H9 (cell line): ENCODE results near the gene ZBTB45. TPM values are rescaled to one million over a fixed set of nuclear protein-coding genes. Genes with fewer than 3 reads are reported as not detected.

Experiments used
- DNase-seq: peaks from one replicate; pipeline ENCODE4 v3.0.0-alpha.2; 2017
- H2AFZ ChIP-seq: one replicate; pipeline ENCODE4 v1.6.1; 2013; ENCODE audit warnings: mild to moderate bottlenecking, low read length, control low read depth, moderate library complexity
- H2AK5ac ChIP-seq: 2 replicates; pipeline ENCODE4 v1.6.1; 2013; ENCODE audit warnings: low read length, control low read depth, mixed read lengths; ENCODE audit not compliant: insufficient read length
- H2BK120ac ChIP-seq: one replicate; pipeline ENCODE4 v1.6.1; 2013; ENCODE audit warnings: low read depth, mild to moderate bottlenecking, low read length, control low read depth, inconsistent platforms; ENCODE audit not compliant: poor library complexity, severe bottlenecking
- H2BK12ac ChIP-seq: 2 replicates; pipeline ENCODE4 v1.6.1; 2013; ENCODE audit warnings: low read length, control low read depth, mixed read lengths, low read depth; ENCODE audit not compliant: insufficient read length
- H2BK15ac ChIP-seq: 2 replicates; pipeline ENCODE4 v1.6.1; 2013; ENCODE audit warnings: low read depth, low read length, control low read depth
- H2BK20ac ChIP-seq: one replicate; pipeline ENCODE4 v1.6.1; 2013; ENCODE audit warnings: low read depth, mild to moderate bottlenecking, low read length, control low read depth, inconsistent platforms; ENCODE audit not compliant: poor library complexity, severe bottlenecking
- H2BK5ac ChIP-seq: 2 replicates; pipeline ENCODE4 v1.6.1; 2013; ENCODE audit warnings: low read length, control low read depth, mixed read lengths; ENCODE audit not compliant: insufficient read length
- H3K14ac ChIP-seq: 2 replicates; pipeline ENCODE4 v1.6.1; 2013; ENCODE audit warnings: low read length, control low read depth; ENCODE audit not compliant: insufficient read depth
- H3K18ac ChIP-seq: 2 replicates; pipeline ENCODE4 v1.6.1; 2013; ENCODE audit warnings: low read depth, mild to moderate bottlenecking, mixed read lengths, low read length, control low read depth; ENCODE audit not compliant: insufficient read length
- H3K23ac ChIP-seq: 2 replicates; pipeline ENCODE4 v1.6.1; 2013; ENCODE audit warnings: low read length, control low read depth, mixed read lengths, low read depth; ENCODE audit not compliant: insufficient read length
- H3K23me2 ChIP-seq: 2 replicates; pipeline ENCODE4 v1.6.1; 2013; ENCODE audit warnings: low read depth, mild to moderate bottlenecking, mixed read lengths, low read length, control low read depth; ENCODE audit not compliant: insufficient read length, poor library complexity, severe bottlenecking
- H3K27ac ChIP-seq: 2 replicates; pipeline ENCODE4 v1.5.1; 2013; ENCODE audit warnings: low read length, control low read depth, mixed read lengths, low read depth; ENCODE audit not compliant: insufficient read length
- H3K27me3 ChIP-seq: 2 replicates; pipeline ENCODE4 v1.6.1; 2013; ENCODE audit warnings: low read length, control low read depth, inconsistent platforms; ENCODE audit not compliant: insufficient read depth
- H3K4ac ChIP-seq: 2 replicates; pipeline ENCODE4 v1.6.1; 2013; ENCODE audit warnings: low read depth, mild to moderate bottlenecking, control low read depth, inconsistent platforms, low read length, moderate library complexity
- H3K4me1 ChIP-seq: 2 replicates; pipeline ENCODE4 v1.6.1; 2013; ENCODE audit warnings: low read length, control low read depth, inconsistent platforms; ENCODE audit not compliant: insufficient read depth
- H3K4me2 ChIP-seq: 2 replicates; pipeline ENCODE4 v1.6.1; 2013; ENCODE audit warnings: low read length, control low read depth, mixed read lengths; ENCODE audit not compliant: insufficient read length, insufficient read depth
- H3K56ac ChIP-seq: 2 replicates; pipeline ENCODE4 v1.6.1; 2013; ENCODE audit warnings: low read depth, mild to moderate bottlenecking, mixed read lengths, low read length, control low read depth; ENCODE audit not compliant: insufficient read length
- H3K79me1 ChIP-seq: 2 replicates; pipeline ENCODE4 v1.6.1; 2013; ENCODE audit warnings: low read depth, mild to moderate bottlenecking, moderate library complexity, low read length, control low read depth, inconsistent platforms; ENCODE audit not compliant: insufficient read depth, poor library complexity, severe bottlenecking
- H3K79me2 ChIP-seq: 2 replicates; pipeline ENCODE4 v1.6.1; 2013; ENCODE audit warnings: low read length, control low read depth, inconsistent platforms; ENCODE audit not compliant: insufficient read depth
- H3K9ac ChIP-seq: 2 replicates; pipeline ENCODE4 v1.6.1; 2013; ENCODE audit warnings: low read length, control low read depth, mixed read lengths; ENCODE audit not compliant: insufficient read length; ENCODE audit errors: extremely low read depth
- H3K9me3 ChIP-seq: one replicate; pipeline ENCODE4 v1.6.1; 2013; ENCODE audit warnings: low read depth, low read length, inconsistent platforms; ENCODE audit not compliant: control insufficient read depth
- H3T11ph ChIP-seq: one replicate; pipeline ENCODE4 v1.6.1; 2013; ENCODE audit warnings: mild to moderate bottlenecking, low read length, control low read depth, inconsistent platforms
- H4K20me1 ChIP-seq: one replicate; pipeline ENCODE4 v1.6.1; 2013; ENCODE audit not compliant: control insufficient read depth, insufficient read length, insufficient read depth
- H4K5ac ChIP-seq: 2 replicates; pipeline ENCODE4 v1.6.1; 2013; ENCODE audit warnings: low read depth, mild to moderate bottlenecking, mixed read lengths, low read length, control low read depth; ENCODE audit not compliant: insufficient read length
- H4K8ac ChIP-seq: replicated peaks from 2 replicates; pipeline ENCODE4 v1.6.1; 2013; ENCODE audit warnings: low read length, control low read depth, mixed read lengths, low read depth; ENCODE audit not compliant: insufficient read length
- H4K91ac ChIP-seq: 2 replicates; pipeline ENCODE4 v1.6.1; 2013; ENCODE audit warnings: low read depth, mild to moderate bottlenecking, moderate library complexity, mixed read lengths, low read length, control low read depth; ENCODE audit not compliant: insufficient read length
- H3K27ac Mint-ChIP-seq, 3 experiments: 2 replicates in 2 of 3; 3 replicates in 1 of 3; pipeline ENCODE4 v1.8.0; 2020 to 2021; ENCODE audit warnings: mixed read lengths in 3 of 3, mild to moderate bottlenecking in 1 of 3, moderate library complexity in 1 of 3
- H3K27me3 Mint-ChIP-seq: 2 replicates; pipeline ENCODE4 v1.8.0; 2021; ENCODE audit warnings: low read depth, mild to moderate bottlenecking, moderate library complexity, mixed read lengths
- H3K36me3 Mint-ChIP-seq, 3 experiments: 2 replicates in 2 of 3; 3 replicates in 1 of 3; pipeline ENCODE4 v1.8.0; 2020 to 2021; ENCODE audit warnings: low read depth in 3 of 3, mixed read lengths in 3 of 3; ENCODE audit not compliant: insufficient read depth in 1 of 3
- H3K4me1 Mint-ChIP-seq, 2 experiments: 2 replicates each; pipeline ENCODE4 v1.8.0; 2020; ENCODE audit warnings: mixed read lengths in 2 of 2
- H3K4me3 Mint-ChIP-seq, 2 experiments: 2 replicates in 1 of 2; 3 replicates in 1 of 2; pipeline ENCODE4 v1.8.0; 2020 to 2021; ENCODE audit warnings: mild to moderate bottlenecking in 2 of 2, mixed read lengths in 2 of 2, moderate library complexity in 1 of 2
- H3K9me3 Mint-ChIP-seq, 2 experiments: 2 replicates in 1 of 2; 3 replicates in 1 of 2; pipeline ENCODE4 v1.8.0; 2020; ENCODE audit warnings: mild to moderate bottlenecking in 2 of 2, mixed read lengths in 2 of 2, moderate library complexity in 1 of 2
- CTCF ChIP-seq: fragments of 200-600 bp; sonication (generic); conservative IDR thresholded peaks from 3 replicates; pipeline ENCODE4 v1.8.0; 2021; ENCODE audit warnings: antibody characterized with exemption, mild to moderate bottlenecking
- WGBS: extraction: QIAGEN DNeasy Blood & Tissue Kit; methylation state at CpG from one replicate; pipeline ENCODE4 v1.1.7; 2013; ENCODE audit warnings: missing lambda C conversion rate, low lambda C conversion rate, mixed read lengths; ENCODE audit not compliant: insufficient read length; ENCODE audit errors: extremely low coverage; 5-methylcytosine and 5-hydroxymethylcytosine counted together
- total RNA-seq: library from RNA; stranded (reverse); gene quantifications from 2 replicates; pipeline ENCODE4 v1.2.1, GENCODE V29; 2021

The ZBTB45 gene
- total RNA-seq, 1 experiment from 2014 or later = 18.7 TPM

- H3K14ac ChIP-seq = no peak overlapping the region
- H3K18ac ChIP-seq = no peak overlapping the region
- no peak overlapping the region for H2BK15ac ChIP-seq
- no peak overlapping the region for H3K4ac ChIP-seq
- no peaks in the 10 kb centered on the region for H3K79me2 ChIP-seq
- no peaks in the 10 kb centered on the region for H3K79me1 ChIP-seq
- Mint-ChIP-seq H3K36me3 (peaks cover 0 to 7% (median 2%) of the 10 kb centered on the region in 3 experiments; a peak in 3 of 7 replicates), H3K27me3 (no peaks in the 10 kb centered on the region; the same call in 1 of the 2 replicates), H3K27ac (no peak overlapping the region), H3K4me1 (peaks cover 9 to 13% of the 10 kb centered on the region in 2 experiments), H3K4me3 (peak overlapping the region in 1 of 2 experiments; percentile 21; a peak in 1 of 5 replicates), H3K9me3 (no peaks in the 10 kb centered on the region)
- no peak overlapping the region for H4K8ac ChIP-seq
- H3K9me3 ChIP-seq = no peaks in the 10 kb centered on the region
- peaks cover 7% of the 10 kb centered on the region for H3K23me2 ChIP-seq
- no peak overlapping the region for H3T11ph ChIP-seq
- no peak overlapping the region for H3K9ac ChIP-seq
- no peaks in the 10 kb centered on the region for H3K4me1 ChIP-seq
- H3K23ac ChIP-seq = no peak overlapping the region
- H2AK5ac ChIP-seq = no peak overlapping the region
- H4K5ac ChIP-seq = no peak overlapping the region
- no peak overlapping the region for H2BK12ac ChIP-seq
- no peak overlapping the region for H2AFZ ChIP-seq
- H2BK5ac ChIP-seq = no peak overlapping the region
- no peak for TF ChIP-seq CTCF
- peak; percentile 22 for DNase-seq
- no peaks in the 10 kb centered on the region for H4K20me1 ChIP-seq
- no peak overlapping the region for H3K4me2 ChIP-seq
- H2BK20ac ChIP-seq = no peak overlapping the region
- H2BK120ac ChIP-seq = no peak overlapping the region
- no peaks in the 10 kb centered on the region for H3K27me3 ChIP-seq
- H3K56ac ChIP-seq = no peak overlapping the region
- WGBS = no CpG with 5 or more reads among the region's 7 CpGs
- no peak overlapping the region for H4K91ac ChIP-seq
- no peak overlapping the region for H3K27ac ChIP-seq
Observed at GRCh38 chr19:58479303-58479702, 40.3 kb downstream of the ZBTB45 start.
